B cell (primary cell): ENCODE data around the gene ABHD13.

Source experiments
- CTCF ChIP-seq: fragments of 200-600 bp; IDR thresholded peaks from one replicate; pipeline ENCODE4 v1.8.0; 2022; ENCODE audit warnings: antibody characterized with exemption, mild to moderate bottlenecking
- EZH2 ChIP-seq: IDR thresholded peaks from 2 replicates; pipeline ENCODE4 v1.6.1; 2012; ENCODE audit warnings: borderline replicate concordance, low read depth, mild to moderate bottlenecking, moderate library complexity, low read length; ENCODE audit not compliant: insufficient read depth, poor library complexity, severe bottlenecking

- TF ChIP-seq CTCF (no peak), EZH2 (no peak)
Measured at GRCh38 chr13:108178078-108178477, 40.1 kb upstream of the ABHD13 start.
